Chondrocyte (in vitro differentiated cells): ENCODE measurements around the gene NOTCH1. TPM values are rescaled to one million over a fixed set of nuclear protein-coding genes. Genes with fewer than 3 reads are reported as not detected.

Source experiments
- DNase-seq: peaks from one replicate; pipeline ENCODE4 v3.0.0; 2021; ENCODE audit warnings: mixed read lengths, low spot score
- H3K27ac Mint-ChIP-seq: one replicate; pipeline ENCODE4 v1.8.0; 2021; ENCODE audit warnings: mild to moderate bottlenecking, moderate library complexity, mixed read lengths; ENCODE audit not compliant: unreplicated experiment
- H3K27me3 Mint-ChIP-seq: 2 replicates; pipeline ENCODE4 v1.8.0; 2021; ENCODE audit warnings: low read depth, mixed read lengths
- H3K36me3 Mint-ChIP-seq: 2 replicates; pipeline ENCODE4 v1.8.0; 2021; ENCODE audit warnings: low read depth, mixed read lengths
- H3K4me1 Mint-ChIP-seq: 2 replicates; pipeline ENCODE4 v1.8.0; 2021; ENCODE audit warnings: low read depth, mild to moderate bottlenecking, mixed read lengths
- H3K4me3 Mint-ChIP-seq: one replicate; pipeline ENCODE4 v1.8.0; 2021; ENCODE audit warnings: mild to moderate bottlenecking, moderate library complexity, mixed read lengths; ENCODE audit not compliant: unreplicated experiment
- H3K9me3 Mint-ChIP-seq: 2 replicates; pipeline ENCODE4 v1.8.0; 2021; ENCODE audit warnings: low read depth, mixed read lengths
- CTCF ChIP-seq: fragments of 200-600 bp; sonication (generic); IDR thresholded peaks from 2 replicates; pipeline ENCODE4 v1.5.0; 2021; ENCODE audit warnings: antibody characterized with exemption, mild to moderate bottlenecking, moderate library complexity
- total RNA-seq: library from RNA; stranded (reverse); gene quantifications from 3 replicates; pipeline ENCODE4 v1.2.1, GENCODE V29; 2021

The NOTCH1 gene
- total RNA-seq, 1 donor from 2014 or later, result 28.7 TPM

GRCh38 chr9:136486131-136486530 lies 59.7 kb downstream of the NOTCH1 start:
- no peaks in the 10 kb centered on the region for H3K9me3 Mint-ChIP-seq
- DNase-seq, result no peak
- H3K27ac Mint-ChIP-seq, result no peak overlapping the region
- TF ChIP-seq CTCF, result no peak
- H3K36me3 Mint-ChIP-seq, result no peaks in the 10 kb centered on the region
- no peak overlapping the region for H3K4me3 Mint-ChIP-seq
- H3K4me1 Mint-ChIP-seq, result peaks cover 12% of the 10 kb centered on the region
- no peaks in the 10 kb centered on the region for H3K27me3 Mint-ChIP-seq

GRCh38 chr9:136485049-136486045 lies 60.5 kb downstream of the NOTCH1 start:
- peaks cover 19% of the 10 kb centered on the region for H3K4me1 Mint-ChIP-seq
- no peaks in the 10 kb centered on the region for H3K27me3 Mint-ChIP-seq
- peak overlapping the region; percentile 1 for H3K27ac Mint-ChIP-seq
- peak; percentile 87 for DNase-seq
- H3K36me3 Mint-ChIP-seq, result no peaks in the 10 kb centered on the region
- peak; percentile 89 for TF ChIP-seq CTCF
- no peaks in the 10 kb centered on the region for H3K9me3 Mint-ChIP-seq
- peak overlapping the region; percentile 49 for H3K4me3 Mint-ChIP-seq

GRCh38 chr9:136484153-136485048 lies 61.4 kb downstream of the NOTCH1 start:
- peak; percentile 90 for DNase-seq
- Mint-ChIP-seq H3K9me3 (no peaks in the 10 kb centered on the region), H3K4me3 (peak overlapping the region; percentile 49), H3K27ac (no peak overlapping the region), H3K36me3 (no peaks in the 10 kb centered on the region), H3K4me1 (peaks cover 24% of the 10 kb centered on the region), H3K27me3 (no peaks in the 10 kb centered on the region)
- TF ChIP-seq CTCF, result no peak

GRCh38 chr9:136483589-136484152 lies 62.2 kb downstream of the NOTCH1 start:
- peaks cover 28% of the 10 kb centered on the region for H3K4me1 Mint-ChIP-seq
- TF ChIP-seq CTCF, result no peak
- peak overlapping the region; percentile 79 for H3K4me3 Mint-ChIP-seq
- peak; percentile 96 for DNase-seq
- H3K27me3 Mint-ChIP-seq, result no peaks in the 10 kb centered on the region
- no peaks in the 10 kb centered on the region for H3K9me3 Mint-ChIP-seq
- no peaks in the 10 kb centered on the region for H3K36me3 Mint-ChIP-seq
- H3K27ac Mint-ChIP-seq, result peak overlapping the region; percentile 100
